COLO668 (cell line): ENCODE results near the gene SPEM1.

ENCODE experiments used
- DNase-seq: peaks from one replicate; lab custom pipeline; 2025; ENCODE audit not compliant: unreplicated experiment; lab: John Stamatoyannopoulos, UW

SPEM1 gene

DNA sequence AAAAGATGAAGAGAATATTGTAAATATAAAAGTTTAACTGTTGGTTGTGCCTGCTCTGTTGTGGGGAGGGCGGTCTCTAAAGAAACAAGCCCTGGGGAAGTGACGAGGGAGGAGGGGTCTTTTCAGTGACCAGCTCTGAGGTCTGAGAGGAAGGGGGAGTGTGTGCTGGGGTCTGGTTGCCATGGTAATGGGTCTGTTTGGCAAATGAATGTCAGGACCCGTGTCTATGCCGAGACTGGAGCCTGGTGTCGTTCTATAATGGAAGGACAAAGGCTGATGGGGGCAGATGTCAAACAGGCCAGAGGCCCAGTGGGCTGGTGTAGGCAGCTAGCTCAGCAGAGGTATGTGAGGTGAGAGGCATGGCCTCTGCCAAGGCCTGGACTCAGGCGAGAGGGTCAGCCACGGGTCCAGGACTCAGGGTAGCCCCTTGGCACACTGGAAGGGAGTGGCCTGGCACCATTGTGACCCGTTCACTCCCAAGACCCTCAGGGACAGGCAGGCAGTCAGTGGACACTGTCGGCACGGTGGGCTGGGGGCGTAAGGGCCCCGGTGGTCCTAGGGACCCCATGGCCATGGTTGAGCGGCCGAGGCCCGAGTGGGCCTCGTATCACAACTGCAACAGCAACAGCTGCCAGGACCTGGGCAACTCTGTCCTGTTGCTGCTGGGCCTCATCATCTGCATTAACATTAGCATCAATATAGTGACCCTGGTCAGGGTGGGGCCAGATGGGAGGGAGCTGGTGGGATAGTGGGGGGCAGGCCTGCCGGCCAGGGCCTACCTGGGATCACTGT lies at the start of gene SPEM1:
Gene SPEM1 (plus strand): TSS at position 506 of the 792 bp plus-strand sequence. CDS start 61 bp downstream, at position 567.
- DNase-seq, result no peak

DNA sequence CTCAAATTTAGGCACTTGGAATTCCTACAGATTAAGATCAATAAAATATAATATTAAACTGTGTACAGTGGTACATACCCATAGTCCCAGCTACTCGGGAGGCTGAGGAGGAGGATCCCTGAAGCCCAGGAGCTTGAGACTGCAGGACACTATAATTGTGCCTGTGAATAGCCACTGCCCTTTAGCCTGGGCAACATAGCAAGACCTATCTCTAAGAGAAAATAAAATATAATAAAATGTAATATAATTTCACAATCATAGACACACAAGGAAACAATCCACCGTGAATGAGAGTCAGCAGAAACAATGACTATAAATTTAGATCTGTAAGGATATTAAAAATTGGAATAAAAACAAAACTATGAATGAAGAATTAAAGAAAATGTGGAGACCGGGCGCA lies 49.3 kb upstream of the SPEM1 start:
- DNase-seq, result no peak

DNA sequence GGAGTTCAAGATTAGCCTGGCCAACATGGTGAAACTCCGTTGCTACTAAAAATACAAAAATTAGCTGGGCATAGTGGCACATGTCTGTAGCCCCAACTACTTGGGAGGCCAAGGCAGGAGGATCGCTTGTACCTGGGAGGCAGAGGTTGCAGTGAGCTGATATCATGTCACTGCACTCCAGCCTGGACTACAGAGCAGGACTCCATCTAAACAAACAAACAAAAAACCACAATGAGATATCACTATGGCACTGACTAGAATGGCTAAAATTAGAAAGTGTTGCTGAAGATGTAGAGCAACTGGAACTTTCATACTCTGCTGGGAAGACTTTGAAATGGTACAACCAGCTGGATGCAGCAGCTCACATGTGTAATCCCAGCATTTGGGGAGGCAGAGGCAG lies 45.8 kb upstream of the SPEM1 start:
- no peak for DNase-seq

GRCh38 chr17:7379134-7379533 lies 41.0 kb upstream of the SPEM1 start:
- DNase-seq, result no peak

DNA sequence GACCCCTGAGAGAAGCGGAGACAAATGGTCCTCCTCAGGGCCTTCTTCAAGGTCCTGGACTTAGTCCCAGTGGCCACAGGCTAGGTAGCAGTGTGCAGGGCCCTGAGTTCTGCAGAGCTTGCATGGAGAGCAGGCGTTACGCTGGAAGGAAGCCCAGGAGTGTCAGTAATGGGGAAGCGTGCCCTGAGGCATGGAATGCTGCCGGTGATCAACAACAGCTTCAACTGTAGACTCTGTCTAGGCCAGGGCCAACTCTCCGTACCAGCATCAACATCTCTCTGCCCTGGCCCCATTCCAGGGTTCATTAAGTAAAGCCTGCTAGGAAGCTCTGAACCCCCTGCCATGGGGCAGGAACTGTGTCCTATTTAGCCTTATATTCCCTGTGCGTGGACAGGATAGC lies 39.8 kb upstream of the SPEM1 start:
- no peak for DNase-seq

- no peak for DNase-seq
These were observed 39.1 kb upstream of the SPEM1 start, which contains the start of gene TNK1 for GRCh38 chr17:7380855-7381683. TNK1 (plus strand) TSS chr17:7381089; CDS start chr17:7382927, 1,838 bp downstream.

DNA sequence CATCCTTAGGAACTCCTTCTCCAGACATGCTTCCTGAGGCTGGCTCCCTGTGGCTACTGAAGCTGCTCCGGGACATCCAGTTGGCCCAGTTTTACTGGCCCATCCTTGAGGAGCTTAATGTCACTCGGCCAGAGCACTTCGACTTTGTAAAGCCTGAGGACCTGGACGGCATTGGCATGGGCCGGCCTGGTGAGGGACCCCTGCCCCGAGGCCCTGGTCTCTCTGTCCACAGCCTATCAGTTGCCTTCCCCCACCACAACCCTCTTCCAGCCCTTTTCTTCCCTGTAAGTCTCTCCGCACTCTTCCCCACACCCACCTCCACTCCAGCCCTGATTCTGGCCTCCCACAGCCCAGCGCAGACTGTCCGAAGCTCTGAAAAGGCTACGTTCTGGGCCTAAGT lies 37.2 kb upstream of the SPEM1 start:
- DNase-seq, result no peak

- DNase-seq, result no peak
These were observed 36.8 kb upstream of the SPEM1 start for GRCh38 chr17:7383371-7383741.

DNA sequence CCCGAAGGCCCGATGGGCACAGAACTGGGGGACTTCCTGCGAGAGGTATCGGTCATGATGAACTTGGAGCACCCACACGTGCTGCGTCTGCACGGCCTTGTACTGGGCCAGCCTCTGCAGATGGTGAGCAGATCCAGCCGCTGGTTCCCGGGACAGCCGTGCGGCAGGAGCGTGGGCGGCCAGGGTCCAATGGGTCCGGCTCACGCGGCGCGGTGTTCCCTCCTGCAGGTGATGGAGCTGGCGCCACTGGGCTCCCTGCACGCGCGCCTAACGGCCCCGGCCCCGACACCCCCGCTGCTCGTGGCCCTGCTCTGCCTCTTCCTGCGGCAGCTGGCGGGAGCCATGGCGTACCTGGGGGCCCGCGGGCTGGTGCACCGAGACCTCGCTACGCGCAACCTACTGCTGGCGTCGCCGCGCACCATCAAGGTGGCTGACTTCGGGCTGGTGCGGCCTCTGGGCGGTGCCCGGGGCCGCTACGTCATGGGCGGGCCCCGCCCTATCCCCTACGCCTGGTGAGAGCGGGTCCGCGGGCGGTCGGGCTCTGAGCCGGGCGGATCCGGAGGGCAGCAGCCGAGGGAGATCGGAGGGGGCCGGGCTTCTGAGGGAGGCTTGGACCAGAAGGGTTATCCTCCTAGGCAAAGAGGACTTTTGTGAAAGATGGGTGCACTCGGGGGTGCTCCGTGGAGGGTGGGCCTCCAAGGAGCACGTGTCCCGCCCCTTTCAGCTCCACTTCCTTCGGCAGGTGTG lies 36.2 kb upstream of the SPEM1 start:
- no peak for DNase-seq

DNA sequence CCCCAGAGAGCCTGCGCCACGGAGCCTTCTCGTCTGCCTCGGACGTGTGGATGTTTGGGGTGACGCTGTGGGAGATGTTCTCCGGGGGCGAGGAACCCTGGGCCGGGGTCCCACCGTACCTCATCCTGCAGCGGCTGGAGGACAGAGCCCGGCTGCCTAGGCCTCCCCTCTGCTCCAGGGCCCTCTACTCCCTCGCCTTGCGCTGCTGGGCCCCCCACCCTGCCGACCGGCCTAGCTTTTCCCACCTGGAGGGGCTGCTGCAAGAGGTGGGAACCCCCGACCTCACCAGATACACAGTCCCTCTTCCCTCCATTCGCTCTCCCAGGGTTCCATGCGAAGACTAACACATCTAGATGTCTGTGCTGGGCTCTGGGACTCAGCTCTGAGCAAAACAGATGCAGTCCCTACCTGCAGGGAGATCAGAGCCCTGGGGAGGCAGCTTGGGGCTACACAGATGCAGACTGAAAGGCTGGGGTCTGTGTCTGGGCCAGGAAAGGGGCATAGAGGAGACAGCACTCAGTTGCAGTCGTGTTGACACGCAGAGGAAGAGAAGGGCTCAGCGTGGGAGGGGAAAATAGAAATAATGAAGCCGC lies 35.5 kb upstream of the SPEM1 start:
- no peak for DNase-seq

DNA sequence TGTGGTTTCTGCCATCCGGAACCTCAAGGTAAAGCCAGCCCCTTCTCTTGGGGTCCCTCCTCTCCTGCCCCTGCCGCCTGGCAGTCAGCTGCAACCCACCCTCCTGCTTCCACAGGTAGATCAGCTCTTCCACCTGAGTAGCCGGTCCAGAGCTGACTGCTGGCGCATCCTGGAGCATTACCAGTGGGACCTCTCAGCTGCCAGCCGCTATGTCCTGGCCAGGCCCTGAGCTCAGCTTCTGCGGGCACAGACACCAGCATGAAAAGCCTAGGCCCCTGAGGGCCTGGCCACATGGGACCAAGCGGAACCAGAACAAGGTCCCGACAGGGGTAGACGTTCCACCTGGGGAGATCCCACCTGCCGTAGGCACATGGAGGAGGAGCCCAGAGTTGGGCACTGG lies 31.3 kb upstream of the SPEM1 start:
- no peak for DNase-seq

DNA sequence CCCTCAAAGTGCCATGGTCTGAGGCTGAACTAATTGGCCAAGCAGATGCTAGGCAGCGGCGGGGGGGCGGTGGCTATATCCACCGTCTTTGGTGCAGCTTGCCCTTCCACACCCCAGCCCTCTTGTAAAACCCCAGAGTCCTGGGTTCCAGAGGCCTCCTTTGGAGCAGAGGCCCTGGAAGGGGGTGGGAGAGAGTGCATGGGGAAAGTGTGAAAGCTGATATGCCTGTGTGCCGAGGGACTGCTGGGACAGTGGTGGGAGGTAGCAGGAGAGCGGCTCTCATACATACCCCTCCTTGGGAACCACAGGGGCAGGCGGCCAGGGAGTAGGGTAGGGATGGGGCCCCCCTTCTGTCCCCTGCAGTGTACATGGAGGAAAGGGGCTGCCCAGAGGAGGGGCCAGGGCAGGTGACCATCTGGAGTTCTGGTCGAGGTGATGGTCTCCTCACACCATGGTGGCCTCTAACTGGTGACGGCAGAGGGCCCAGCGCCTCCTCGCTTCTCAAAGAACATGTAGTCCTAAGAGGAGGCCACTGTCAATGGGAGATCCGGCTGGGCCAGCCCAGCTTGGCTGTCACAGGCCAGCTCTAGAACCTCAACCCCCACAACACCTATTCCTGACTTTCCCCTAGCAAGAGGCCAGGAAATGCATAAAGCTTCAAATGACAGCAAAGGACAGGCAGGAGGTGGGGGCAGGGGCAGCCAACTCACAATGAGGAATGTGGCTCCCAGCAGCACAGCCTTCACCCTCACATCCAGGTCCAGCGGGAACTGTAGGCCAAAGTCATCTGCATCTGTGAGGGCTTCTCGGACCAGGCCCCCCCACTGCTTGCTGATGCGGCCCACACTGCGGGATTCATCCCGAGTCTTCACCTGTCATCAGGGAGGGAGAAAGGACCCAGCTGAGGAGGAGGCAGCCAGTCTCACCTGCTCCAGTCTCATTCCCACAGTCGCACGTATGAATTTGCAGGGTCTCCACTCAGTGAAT lies 29.9 kb upstream of the SPEM1 start:
- DNase-seq, result no peak

DNA sequence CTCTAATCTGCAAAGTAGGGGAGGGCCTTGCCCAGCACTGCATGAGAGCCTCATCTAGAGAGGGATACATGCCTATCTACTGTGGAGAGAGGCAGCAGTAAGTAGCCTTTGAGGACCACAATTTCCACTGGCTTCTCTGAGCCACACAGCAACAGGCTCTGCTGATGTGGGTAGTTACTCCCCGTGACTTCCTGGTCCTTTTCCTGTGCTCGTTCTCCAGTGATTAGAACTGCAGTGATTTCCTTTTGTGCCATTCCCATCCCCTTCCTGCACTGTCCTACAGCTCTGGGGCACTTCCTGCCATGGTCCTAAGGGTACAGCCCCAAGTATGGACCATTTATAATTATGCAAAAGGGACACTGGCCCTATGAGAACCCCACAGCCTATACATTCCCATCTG lies 28.8 kb upstream of the SPEM1 start:
- no peak for DNase-seq

DNA sequence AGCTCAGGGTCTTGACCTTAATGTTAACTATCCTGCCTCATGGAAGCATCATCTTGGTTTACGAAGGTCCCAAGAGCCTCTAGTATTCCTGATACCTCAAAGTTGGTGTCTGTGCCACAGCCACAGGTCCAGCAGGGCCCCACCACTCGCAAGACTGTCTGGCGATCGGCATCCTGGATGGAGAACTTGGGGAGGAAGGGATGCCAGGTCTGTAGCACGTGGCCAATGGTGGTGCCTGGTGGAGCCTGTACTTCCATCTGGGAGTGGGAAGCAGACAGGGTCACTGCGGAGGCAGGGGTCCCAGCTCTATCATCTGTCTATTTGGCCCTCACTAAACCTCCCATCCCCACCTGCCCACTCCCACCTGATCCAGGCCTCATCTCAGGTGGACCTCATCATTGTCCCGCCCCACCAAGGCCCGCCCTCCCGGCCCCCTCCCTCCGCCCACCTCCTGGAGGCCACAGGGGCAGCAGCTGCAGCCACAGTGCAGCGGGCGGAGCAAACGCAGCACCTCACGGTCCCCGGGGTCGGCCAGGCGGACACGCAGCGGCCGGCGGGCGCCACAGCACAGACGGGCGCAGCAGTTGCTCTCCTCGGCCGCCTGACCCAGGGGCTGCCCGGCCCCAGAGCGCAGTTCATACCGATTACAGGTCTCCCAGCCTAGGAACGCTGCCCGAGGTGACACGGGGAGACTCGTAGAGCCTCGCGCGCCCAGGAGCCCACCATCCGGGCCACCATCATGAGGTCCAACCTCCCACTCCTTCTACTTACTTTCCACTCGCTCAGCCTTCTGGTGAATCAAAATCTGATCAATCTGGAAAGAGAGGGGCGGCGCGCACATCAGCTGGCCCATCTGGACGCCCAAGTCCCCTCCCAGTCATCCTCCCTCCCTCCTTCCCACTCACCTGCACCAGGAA lies 27.2 kb upstream of the SPEM1 start:
- no peak for DNase-seq

DNA sequence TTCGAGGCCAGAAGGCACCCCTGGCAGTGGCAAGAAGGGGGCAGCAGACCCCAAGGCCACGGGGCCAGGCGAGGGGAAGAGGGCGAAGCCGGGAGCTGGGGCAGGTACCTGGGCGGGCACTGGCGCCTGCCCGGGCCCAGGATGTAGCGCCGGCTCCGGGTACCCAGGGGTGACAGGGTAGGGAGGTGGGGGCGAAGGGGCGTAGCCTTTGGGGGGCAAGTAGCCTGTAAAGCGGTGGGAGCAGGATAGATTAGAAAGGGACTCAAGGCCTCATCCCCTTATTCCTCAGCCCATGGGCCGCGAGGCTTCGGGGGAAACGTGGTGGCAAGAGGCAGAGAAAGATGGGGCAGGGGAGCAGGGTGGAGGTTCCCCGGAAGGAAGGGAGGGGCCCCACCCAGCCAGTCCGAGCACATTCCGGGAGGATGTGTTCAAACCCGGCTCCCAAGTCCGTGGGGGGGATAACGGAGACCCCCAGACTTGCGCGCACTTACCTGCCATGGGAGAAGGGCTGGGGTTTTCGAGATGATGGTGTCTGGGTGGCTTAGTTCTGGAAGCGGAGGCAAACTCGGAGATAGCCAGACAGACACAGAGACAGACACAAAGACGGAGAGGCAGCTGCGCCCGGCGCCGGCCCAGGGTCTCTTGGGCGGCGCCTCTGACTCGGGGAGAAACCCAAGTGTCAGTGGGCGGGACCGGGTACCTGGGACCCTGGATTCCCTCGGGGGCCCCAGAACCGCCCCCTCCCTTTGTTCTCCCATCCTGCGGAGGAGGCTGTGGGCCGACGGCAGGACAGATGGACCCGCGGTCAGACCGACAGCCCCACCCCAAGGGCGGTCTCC lies 26.3 kb upstream of the SPEM1 start:
- peak; percentile 38 for DNase-seq

- DNase-seq, result peak; percentile 74
These were observed 25.5 kb upstream of the SPEM1 start, which contains the start of gene PLSCR3 for GRCh38 chr17:7394452-7395191. PLSCR3 (minus strand) TSS chr17:7394525; CDS start chr17:7394110, 415 bp downstream.

DNA sequence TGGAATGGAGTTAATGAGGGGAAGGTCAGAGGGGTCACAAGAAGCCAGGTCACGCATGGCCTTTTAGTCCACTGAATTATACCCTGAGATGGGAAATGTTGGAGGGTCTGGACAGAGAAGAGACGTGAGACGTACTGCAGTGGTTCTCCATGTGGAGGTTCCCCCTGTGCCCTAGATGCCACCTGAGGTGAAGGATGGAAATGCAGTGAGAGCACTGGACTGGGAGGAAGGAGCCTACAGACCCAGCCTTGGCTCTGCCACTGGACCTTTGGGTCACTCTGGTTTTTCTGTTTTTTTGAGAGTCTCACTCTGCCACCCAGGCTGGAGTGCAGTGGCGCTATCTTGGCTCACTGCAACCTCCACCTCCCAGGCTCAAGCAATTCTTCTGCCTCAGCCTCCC lies 24.0 kb upstream of the SPEM1 start:
- no peak for DNase-seq
